Karpas-422 (cell line): ENCODE measurements around the gene RAB3IL1. TPM values are rescaled to one million over a fixed set of nuclear protein-coding genes. Genes with fewer than 3 reads are reported as not detected.
A peak's percentile ranks its signal among the peaks of the same experiment; 100 is the strongest.

Experiments used
- DNase-seq: peaks from one replicate; pipeline ENCODE4 v3.0.0-alpha.2; 2015
- H2AFZ ChIP-seq: fragments of 200-600 bp; sonication (generic); 2 replicates; pipeline ENCODE4 v1.6.1; 2014; ENCODE audit warnings: antibody characterized with exemption, low read length, mixed read lengths
- H3K27ac ChIP-seq: fragments of 200-600 bp; sonication (generic); 2 replicates; pipeline ENCODE4 v1.5.1; 2014; ENCODE audit warnings: mild to moderate bottlenecking, low read length, moderate library complexity
- H3K27me3 ChIP-seq: fragments of 200-600 bp; sonication (generic); 2 replicates; pipeline ENCODE4 v1.6.1; 2014; ENCODE audit warnings: low read length, mixed read lengths
- H3K36me3 ChIP-seq: fragments of 200-600 bp; sonication (generic); 2 replicates; pipeline ENCODE4 v1.6.1; 2014; ENCODE audit warnings: low read length, mixed read lengths; ENCODE audit not compliant: insufficient read depth
- H3K4me1 ChIP-seq: fragments of 200-600 bp; sonication (generic); 2 replicates; pipeline ENCODE4 v1.6.1; 2014; ENCODE audit warnings: mild to moderate bottlenecking, low read length, mixed read lengths
- H3K4me2 ChIP-seq: fragments of 200-600 bp; sonication (generic); 2 replicates; pipeline ENCODE4 v1.6.1; 2014; ENCODE audit warnings: low read length, low read depth, mild to moderate bottlenecking; ENCODE audit not compliant: poor library complexity, severe bottlenecking
- H3K4me3 ChIP-seq: fragments of 200-600 bp; sonication (generic); 2 replicates; pipeline ENCODE4 v1.5.1; 2014; ENCODE audit warnings: mild to moderate bottlenecking, antibody characterized with exemption, low read length, mixed read lengths
- H3K79me2 ChIP-seq: fragments of 200-600 bp; sonication (generic); 2 replicates; pipeline ENCODE4 v1.6.1; 2014; ENCODE audit warnings: mild to moderate bottlenecking, low read length, mixed read lengths
- H3K9ac ChIP-seq: fragments of 200-600 bp; sonication (generic); 2 replicates; pipeline ENCODE4 v1.6.0; 2014; ENCODE audit warnings: low read length
- H3K9me2 ChIP-seq: fragments of 200-600 bp; sonication (generic), shearing (Covaris generic); replicated peaks from 2 replicates; pipeline ENCODE4 v1.6.0; 2014; ENCODE audit warnings: mild to moderate bottlenecking, low read length, moderate library complexity; ENCODE audit not compliant: insufficient read depth
- H3K9me3 ChIP-seq: fragments of 300-700, 200-600 bp; sonication (generic); 2 replicates; pipeline ENCODE4 v1.6.1; 2014; ENCODE audit warnings: low read length, mixed read lengths
- H4K20me1 ChIP-seq: fragments of 200-600 bp; sonication (generic); 2 replicates; pipeline ENCODE4 v1.6.1; 2014; ENCODE audit warnings: mild to moderate bottlenecking, antibody characterized with exemption, low read length, low read depth; ENCODE audit not compliant: insufficient read depth
- total RNA-seq: library from RNA; depleted of rRNA; stranded (reverse); fragments of >200 nt; shearing (Covaris generic); gene quantifications from 2 replicates; pipeline ENCODE4 v1.2.3, GENCODE V29; 2014; ENCODE audit warnings: low replicate concordance

Gene RAB3IL1
- total RNA-seq, 1 experiment from 2014 or later, result not detected

GRCh38 chr11:61891331-61892084, 25.9 kb downstream of the RAB3IL1 start, which contains the start of gene FADS3:
TSS of gene FADS3 (minus strand) at chr11:61891545. CDS start at chr11:61891381, 164 bp downstream.
- H3K27ac ChIP-seq, result no peak within 1 kb of the TSS
- H2AFZ ChIP-seq, result peak within 1 kb of the TSS; percentile 87
- peak; percentile 73 for DNase-seq

GRCh38 chr11:61890529-61891330, 26.6 kb downstream of the RAB3IL1 start:
- peak overlapping the region; percentile 81 for H3K4me3 ChIP-seq
- H4K20me1 ChIP-seq, result no peaks in the 10 kb centered on the region
- H2AFZ ChIP-seq, result peak overlapping the region; percentile 87; the same call in 1 of the 2 replicates
- H3K9me2 ChIP-seq, result no peaks in the 10 kb centered on the region
- H3K36me3 ChIP-seq, result no peaks in the 10 kb centered on the region
- H3K4me1 ChIP-seq, result peaks cover 23% of the 10 kb centered on the region
- no peaks in the 10 kb centered on the region for H3K79me2 ChIP-seq
- peak overlapping the region; percentile 76 for H3K9ac ChIP-seq
- no peak overlapping the region for H3K27ac ChIP-seq
- peak overlapping the region; percentile 92 for H3K4me2 ChIP-seq
- H3K9me3 ChIP-seq, result no peaks in the 10 kb centered on the region; the same call in 1 of the 2 replicates
- H3K27me3 ChIP-seq, result no peaks in the 10 kb centered on the region
- no peak for DNase-seq

More at GRCh38 chr11:61891331-61892084, 25.9 kb downstream of the RAB3IL1 start, which contains the start of gene FADS3:
- no peaks in the 10 kb centered on the region for H3K27me3 ChIP-seq
- peak within 1 kb of the TSS; percentile 81 for H3K4me3 ChIP-seq
- peaks cover 23% of the 10 kb centered on the region for H3K4me1 ChIP-seq
- H3K4me2 ChIP-seq, result peak within 1 kb of the TSS; percentile 92
- no peaks in the 10 kb centered on the region for H4K20me1 ChIP-seq
- H3K9me2 ChIP-seq, result no peaks in the 10 kb centered on the region
- no peaks in the 10 kb centered on the region for H3K36me3 ChIP-seq
- H3K9me3 ChIP-seq, result no peaks in the 10 kb centered on the region; the same call in 1 of the 2 replicates
- H3K9ac ChIP-seq, result peak within 1 kb of the TSS; percentile 76
- no peaks in the 10 kb centered on the region for H3K79me2 ChIP-seq

GRCh38 chr11:61889831-61890230, 27.5 kb downstream of the RAB3IL1 start:
- H3K27ac ChIP-seq, result no peak overlapping the region
- no peak overlapping the region; the same call in 1 of the 2 replicates for H3K4me3 ChIP-seq
- 0 out of 2 replicates have a peak overlapping the region, but pooled peaks have one; percentile 76 for H3K9ac ChIP-seq

GRCh38 chr11:61888590-61888989, 28.8 kb downstream of the RAB3IL1 start:
- H3K27ac ChIP-seq, result no peak overlapping the region
- no peak overlapping the region for H3K4me2 ChIP-seq
- no peak overlapping the region for H2AFZ ChIP-seq
- no peak overlapping the region for H3K9ac ChIP-seq
- no peak overlapping the region for H3K4me3 ChIP-seq
- no peak for DNase-seq
- H3K27me3 ChIP-seq, result no peaks in the 10 kb centered on the region
- H3K36me3 ChIP-seq, result no peaks in the 10 kb centered on the region
- H3K79me2 ChIP-seq, result no peaks in the 10 kb centered on the region
- no peaks in the 10 kb centered on the region; the same call in 1 of the 2 replicates for H3K9me3 ChIP-seq
- no peaks in the 10 kb centered on the region for H3K9me2 ChIP-seq
- H4K20me1 ChIP-seq, result no peaks in the 10 kb centered on the region
- peaks cover 23% of the 10 kb centered on the region for H3K4me1 ChIP-seq

More at GRCh38 chr11:61889831-61890230, 27.5 kb downstream of the RAB3IL1 start:
- no peaks in the 10 kb centered on the region; the same call in 1 of the 2 replicates for H3K9me3 ChIP-seq
- H3K4me1 ChIP-seq, result peaks cover 23% of the 10 kb centered on the region
- H2AFZ ChIP-seq, result no peak overlapping the region
- DNase-seq, result no peak
- no peaks in the 10 kb centered on the region for H3K79me2 ChIP-seq
- H3K27me3 ChIP-seq, result no peaks in the 10 kb centered on the region
- H4K20me1 ChIP-seq, result no peaks in the 10 kb centered on the region
- H3K36me3 ChIP-seq, result no peaks in the 10 kb centered on the region
- H3K4me2 ChIP-seq, result peak overlapping the region; percentile 92
- no peaks in the 10 kb centered on the region for H3K9me2 ChIP-seq

GRCh38 chr11:61887839-61888494, 29.4 kb downstream of the RAB3IL1 start:
- Histone ChIP-seq H3K4me2 (no peak overlapping the region), H3K9me2 (no peaks in the 10 kb centered on the region), H3K36me3 (no peaks in the 10 kb centered on the region), H3K27me3 (no peaks in the 10 kb centered on the region), H3K4me1 (peaks cover 23% of the 10 kb centered on the region), H3K9ac (no peak overlapping the region), H3K9me3 (no peaks in the 10 kb centered on the region; the same call in 1 of the 2 replicates), H2AFZ (no peak overlapping the region), H4K20me1 (no peaks in the 10 kb centered on the region), H3K4me3 (no peak overlapping the region), H3K27ac (no peak overlapping the region), H3K79me2 (no peaks in the 10 kb centered on the region)
- DNase-seq, result no peak

GRCh38 chr11:61886643-61887042, 30.7 kb downstream of the RAB3IL1 start:
- no peak for DNase-seq
- Histone ChIP-seq H4K20me1 (no peaks in the 10 kb centered on the region), H3K4me3 (no peak overlapping the region), H3K79me2 (no peaks in the 10 kb centered on the region), H3K4me2 (no peak overlapping the region), H3K27me3 (no peaks in the 10 kb centered on the region), H3K9ac (no peak overlapping the region), H3K4me1 (peaks cover 18% of the 10 kb centered on the region), H3K27ac (no peak overlapping the region), H3K36me3 (no peaks in the 10 kb centered on the region), H3K9me3 (no peaks in the 10 kb centered on the region; the same call in 1 of the 2 replicates), H3K9me2 (no peaks in the 10 kb centered on the region), H2AFZ (no peak overlapping the region)

- Histone ChIP-seq H3K79me2 (no peaks in the 10 kb centered on the region), H3K27ac (no peak overlapping the region), H3K4me3 (no peak overlapping the region), H3K27me3 (no peaks in the 10 kb centered on the region), H3K36me3 (no peaks in the 10 kb centered on the region), H3K9me2 (no peaks in the 10 kb centered on the region), H3K9me3 (no peaks in the 10 kb centered on the region; the same call in 1 of the 2 replicates), H4K20me1 (no peaks in the 10 kb centered on the region), H3K4me1 (peaks cover 20% of the 10 kb centered on the region), H3K4me2 (no peak overlapping the region), H3K9ac (no peak overlapping the region), H2AFZ (no peak overlapping the region)
- DNase-seq, result no peak
Observed at GRCh38 chr11:61885784-61886580, 31.4 kb downstream of the RAB3IL1 start.
